ENCODE measurements around the gene MNX1. TPM values are rescaled to one million over a fixed set of nuclear protein-coding genes. Genes with fewer than 3 reads are reported as not detected.

MNX1 gene
- total and polyA plus RNA-seq, 2 of the 4 experiments (the other 2 are of a cell fraction) = not detected

GRCh38 chr7:156975620-156976019 is 34.8 kb downstream of the MNX1 start:
- no peaks in the 10 kb centered on the region for H3K4me1 ChIP-seq (ENCODE audit: control insufficient read depth, insufficient read depth, low read length)
- H4K20me1 ChIP-seq (ENCODE audit: insufficient read depth, low read length) = no peaks in the 10 kb centered on the region
- dilution Hi-C loops (cut with HindIII; ENCODE audit: low sequenced_read_pairs, unreplicated experiment) (no loop called here), in situ Hi-C loops (cut with MboI; ENCODE audit: low sequenced_read_pairs) (no loop called here), intact Hi-C loops (cut with micrococcal nuclease) (no loop called here)
- H3K9me1 ChIP-seq (ENCODE audit: insufficient read depth, low read length) = no peaks in the 10 kb centered on the region
- peaks cover 9% of the 10 kb centered on the region for H3K36me3 ChIP-seq (ENCODE audit: control insufficient read depth, insufficient read depth, low read length)
- H3K27me3 ChIP-seq (ENCODE audit: control insufficient read depth, insufficient read depth, low read length) = no peaks in the 10 kb centered on the region
- POLR2A ChIA-PET (ENCODE audit: unreplicated experiment) = no interaction called here
- no peak overlapping the region for H3K4me2 ChIP-seq (ENCODE audit: low read depth, low read length)
- WGBS, 2 experiments (ENCODE audit: extremely low coverage in 2 of 2, insufficient read length in 1 of 2) = no CpG with 5 or more reads among the region's 5 CpGs
- H2AK5ac ChIP-seq (ENCODE audit: low read depth, low read length) = no peak overlapping the region
- TF ChIP-seq POLR2A (IDR thresholded peaks at IDR 0.05; ENCODE audit: low read depth, low read length) (no peak), CHD1 (IDR thresholded peaks at IDR 0.05; ENCODE audit: low read depth, low read length) (no peak), USF2 (IDR thresholded peaks at IDR 0.05; ENCODE audit: low read depth, low read length) (no peak), BHLHE40 (IDR thresholded peaks at IDR 0.05; ENCODE audit: low read depth, low read length) (no peak), MAZ (IDR thresholded peaks at IDR 0.05; ENCODE audit: borderline replicate concordance, low read depth, low read length) (no peak), RAD21 (IDR thresholded peaks at IDR 0.05; ENCODE audit: low read length) (no peak), RCOR1 (IDR thresholded peaks at IDR 0.05; ENCODE audit: insufficient replicate concordance, low read length) (no peak), ELK1 (IDR thresholded peaks at IDR 0.05; ENCODE audit: borderline replicate concordance, low read depth, low read length) (no peak), CEBPB (IDR thresholded peaks at IDR 0.05; ENCODE audit: low read depth, low read length) (no peak), RFX5 (IDR thresholded peaks at IDR 0.05; ENCODE audit: low read depth, low read length) (no peak), CTCF (conservative IDR thresholded peaks at IDR 0.05; ENCODE audit: low read depth, low read length) (no peak), MAFK (IDR thresholded peaks at IDR 0.05; ENCODE audit: low read depth, low read length) (no peak), MXI1 (IDR thresholded peaks at IDR 0.05; ENCODE audit: borderline replicate concordance, low read depth, low read length) (no peak)
- no peak overlapping the region for H3K23ac ChIP-seq (ENCODE audit: low read depth, low read length)
- no peak overlapping the region for H2AFZ ChIP-seq (replicated peaks; ENCODE audit: low read length, poor library complexity)
- CTCF ChIA-PET = interaction anchor here (0.7 kb wide), 1 partner anchor 20 kb away, joined by 3 read pairs; no protein-coding TSS in a partner anchor
- no peak overlapping the region for H4K8ac ChIP-seq (ENCODE audit: low read depth in 2 of 2, low read length in 2 of 2)
- H3K9me3 ChIP-seq (ENCODE audit: control insufficient read depth, insufficient read depth, low read length) = peaks cover 2% of the 10 kb centered on the region
- no peak overlapping the region for H2BK15ac ChIP-seq (ENCODE audit: low read depth, low read length)
- DNase-seq (no peak), ATAC-seq (ENCODE audit: low read depth) (no peak)
- H3K27ac ChIP-seq (ENCODE audit: insufficient read depth, low read length) = no peak overlapping the region
- H3K14ac ChIP-seq (replicated peaks; ENCODE audit: low read depth, low read length) = no peak overlapping the region
- H3K9ac ChIP-seq (ENCODE audit: low read depth, low read length) = no peak overlapping the region
- H3K4ac ChIP-seq (ENCODE audit: low read depth, low read length) = no peak overlapping the region
- H2BK120ac ChIP-seq (ENCODE audit: low read depth, low read length) = no peak overlapping the region
- no peak overlapping the region for H4K91ac ChIP-seq (ENCODE audit: insufficient read depth, low read depth, low read length)
- no peak overlapping the region for H3K4me3 ChIP-seq (ENCODE audit: insufficient read depth, low read depth, low read length)
- no peak overlapping the region for H2BK5ac ChIP-seq (ENCODE audit: low read depth, low read length, poor library complexity, severe bottlenecking)
- no peak overlapping the region for H4K5ac ChIP-seq (ENCODE audit: low read depth, low read length)
- H3K18ac ChIP-seq (ENCODE audit: low read depth, low read length) = no peak overlapping the region
- H2AK9ac ChIP-seq (replicated peaks; ENCODE audit: low read depth, low read length, poor library complexity) = no peak overlapping the region
- H2BK20ac ChIP-seq (ENCODE audit: low read depth, low read length) = no peak overlapping the region
- BruUV-seq (replicated peaks) = no TSS peak
- no peaks in the 10 kb centered on the region; a peak in 1 of 4 replicates for H3K79me1 ChIP-seq (ENCODE audit: low read depth in 1 of 2, low read length in 2 of 2)
- no peak overlapping the region for H3K56ac ChIP-seq (ENCODE audit: extremely low read depth, insufficient read depth, low read length)

Data from IMR-90 (cell line).